Measurements from ENCODE around the gene LPIN1. TPM values are rescaled to one million over a fixed set of nuclear protein-coding genes. Genes with fewer than 3 reads are reported as not detected.

The LPIN1 gene
- total and polyA plus RNA-seq, 2 donors (not counting 1 experiment from before 2014, with no cell fraction given): 36.3 to 99.1 TPM

DNA sequence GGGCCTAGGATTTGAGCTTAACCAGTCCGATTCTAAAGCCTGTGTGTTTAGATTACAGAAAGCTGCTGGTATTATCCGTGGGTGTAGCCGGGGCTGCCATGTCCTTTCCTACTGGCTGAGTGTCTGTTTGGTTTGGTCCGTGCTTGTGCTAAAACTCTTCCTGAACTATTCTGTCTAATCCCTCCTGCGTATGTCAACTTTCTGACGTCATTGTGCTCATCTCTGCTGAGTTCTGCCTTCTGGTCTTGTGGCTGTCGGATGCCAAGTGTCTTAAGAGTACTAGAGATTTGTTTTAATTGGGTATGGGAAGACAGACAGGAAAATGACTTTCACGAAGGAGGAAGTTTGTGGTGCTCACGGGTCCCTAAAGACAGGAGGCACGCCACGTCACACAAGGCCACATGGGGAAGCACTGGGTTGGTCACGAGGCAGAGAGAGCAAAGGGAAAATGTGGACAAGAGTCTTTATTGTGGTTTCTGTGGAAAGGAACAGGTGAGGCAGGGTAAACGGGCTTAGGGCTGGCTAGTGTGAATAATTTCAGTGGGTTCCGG lies 44.6 kb upstream of the LPIN1 start:
- Histone ChIP-seq H3K4me2 (replicated peaks; ENCODE audit: low read depth, low read length, poor library complexity, severe bottlenecking) (peak overlapping the region; percentile 32), H3K27me3 (replicated peaks in 1 of 4; ENCODE audit: control extremely low read depth in 1 of 4, control insufficient read depth in 3 of 4, insufficient read depth in 4 of 4, low read length in 3 of 4) (peaks cover 0 to 15% (median 2%) of the 10 kb centered on the region in 4 experiments), H3K4me1 (ENCODE audit: control insufficient read depth in 2 of 2, insufficient read depth in 2 of 2, low read length in 2 of 2) (peaks cover 14 to 17% of the 10 kb centered on the region in 2 donors), H3K9ac (ENCODE audit: low read length) (no peak overlapping the region), H4K20me1 (ENCODE audit: control insufficient read depth, insufficient read depth, low read length, poor library complexity, severe bottlenecking) (no peaks in the 10 kb centered on the region), H3K36me3 (replicated peaks in 1 of 2; ENCODE audit: control extremely low read depth in 1 of 2, control insufficient read depth in 1 of 2, extremely low read depth in 1 of 2, insufficient read depth in 2 of 2, low read length in 1 of 2) (no peaks in the 10 kb centered on the region), H3K4me3 (ENCODE audit: control extremely low read depth in 1 of 5, extremely low read depth in 1 of 5, insufficient read depth in 1 of 5, low read depth in 2 of 5, low read length in 4 of 5) (no peak overlapping the region), H3K79me2 (ENCODE audit: control insufficient read depth, insufficient read depth, low read length) (no peaks in the 10 kb centered on the region), H3K27ac (ENCODE audit: low read length in 2 of 2) (peak overlapping the region in 1 of 2 donors; percentile 10), H3K9me3 (ENCODE audit: control extremely low read depth in 1 of 3, control insufficient read depth in 2 of 3, insufficient read depth in 1 of 3, low read length in 2 of 3) (no peaks in the 10 kb centered on the region), H2AFZ (ENCODE audit: insufficient read depth, low read depth, low read length, poor library complexity, severe bottlenecking) (peak overlapping the region; percentile 41)
- no peak overlapping the region for H3K27ac Mint-ChIP-seq
- intact Hi-C loops (cut with micrococcal nuclease): loop anchor here (5.0 kb wide), 1 partner anchor 50 kb away; no protein-coding TSS in a partner anchor
- CTCF ChIA-PET: interaction anchor here (11.4 kb wide), 1 partner anchor 79 kb away, joined by 209 read pairs; no protein-coding TSS in a partner anchor
- 30% methylated on average over 12 of the region's 14 CpGs for WGBS (ENCODE audit: insufficient coverage)
- H3K27me3 Mint-ChIP-seq: peaks cover under 1% of the 10 kb centered on the region
- DNase-seq (peak; percentile 87), ATAC-seq (ENCODE audit: low read depth) (peak; percentile 79)
- H3K4me1 Mint-ChIP-seq: no peaks in the 10 kb centered on the region
- no peak for TF ChIP-seq EZH2 (IDR thresholded peaks at IDR 0.05; ENCODE audit: borderline replicate concordance, insufficient read depth, low read depth, low read length, poor library complexity, severe bottlenecking)
- TF ChIP-seq, protein P1, sequence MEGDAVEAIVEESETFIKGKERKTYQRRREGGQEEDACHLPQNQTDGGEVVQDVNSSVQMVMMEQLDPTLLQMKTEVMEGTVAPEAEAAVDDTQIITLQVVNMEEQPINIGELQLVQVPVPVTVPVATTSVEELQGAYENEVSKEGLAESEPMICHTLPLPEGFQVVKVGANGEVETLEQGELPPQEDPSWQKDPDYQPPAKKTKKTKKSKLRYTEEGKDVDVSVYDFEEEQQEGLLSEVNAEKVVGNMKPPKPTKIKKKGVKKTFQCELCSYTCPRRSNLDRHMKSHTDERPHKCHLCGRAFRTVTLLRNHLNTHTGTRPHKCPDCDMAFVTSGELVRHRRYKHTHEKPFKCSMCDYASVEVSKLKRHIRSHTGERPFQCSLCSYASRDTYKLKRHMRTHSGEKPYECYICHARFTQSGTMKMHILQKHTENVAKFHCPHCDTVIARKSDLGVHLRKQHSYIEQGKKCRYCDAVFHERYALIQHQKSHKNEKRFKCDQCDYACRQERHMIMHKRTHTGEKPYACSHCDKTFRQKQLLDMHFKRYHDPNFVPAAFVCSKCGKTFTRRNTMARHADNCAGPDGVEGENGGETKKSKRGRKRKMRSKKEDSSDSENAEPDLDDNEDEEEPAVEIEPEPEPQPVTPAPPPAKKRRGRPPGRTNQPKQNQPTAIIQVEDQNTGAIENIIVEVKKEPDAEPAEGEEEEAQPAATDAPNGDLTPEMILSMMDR (IDR thresholded peaks at IDR 0.05): no peak
- POLR2A ChIA-PET: no interaction called here
- H3K4me3 Mint-ChIP-seq: no peak overlapping the region
- no peaks in the 10 kb centered on the region for H3K9me3 Mint-ChIP-seq (ENCODE audit: insufficient read depth)

DNA sequence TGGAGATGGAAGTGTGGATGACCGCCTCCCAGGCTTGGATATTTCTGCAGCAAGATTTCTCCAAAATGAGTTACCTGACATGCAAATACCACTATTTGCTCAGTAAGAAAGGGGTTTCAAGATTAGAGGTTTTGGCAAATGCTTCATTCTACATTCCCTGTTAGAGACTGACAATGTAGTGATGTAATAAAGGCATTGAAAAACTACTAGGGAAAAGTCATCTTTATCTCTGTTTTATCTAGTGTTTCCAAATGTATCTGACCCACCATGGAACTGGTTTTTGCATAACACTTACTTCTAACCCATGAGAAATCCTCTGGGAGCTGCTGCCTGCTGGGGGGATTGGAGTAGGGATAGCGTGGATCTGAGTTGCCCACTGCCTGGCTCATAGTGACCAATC lies 43.5 kb upstream of the LPIN1 start:
- Histone ChIP-seq H3K27ac (ENCODE audit: low read length in 2 of 2) (no peak overlapping the region), H3K79me2 (ENCODE audit: control insufficient read depth, insufficient read depth, low read length) (no peaks in the 10 kb centered on the region), H3K9ac (ENCODE audit: low read length) (no peak overlapping the region), H3K9me3 (ENCODE audit: control extremely low read depth in 1 of 3, control insufficient read depth in 2 of 3, insufficient read depth in 1 of 3, low read length in 2 of 3) (no peaks in the 10 kb centered on the region), H3K4me3 (ENCODE audit: control extremely low read depth in 1 of 5, extremely low read depth in 1 of 5, insufficient read depth in 1 of 5, low read depth in 2 of 5, low read length in 4 of 5) (no peak overlapping the region), H3K4me2 (replicated peaks; ENCODE audit: low read depth, low read length, poor library complexity, severe bottlenecking) (no peak overlapping the region), H3K27me3 (replicated peaks in 1 of 4; ENCODE audit: control extremely low read depth in 1 of 4, control insufficient read depth in 3 of 4, insufficient read depth in 4 of 4, low read length in 3 of 4) (peaks cover 0 to 5% (median 0%) of the 10 kb centered on the region in 4 experiments), H3K4me1 (ENCODE audit: control insufficient read depth in 2 of 2, insufficient read depth in 2 of 2, low read length in 2 of 2) (peaks cover 14 to 17% of the 10 kb centered on the region in 2 donors), H3K36me3 (replicated peaks in 1 of 2; ENCODE audit: control extremely low read depth in 1 of 2, control insufficient read depth in 1 of 2, extremely low read depth in 1 of 2, insufficient read depth in 2 of 2, low read length in 1 of 2) (no peaks in the 10 kb centered on the region), H2AFZ (ENCODE audit: insufficient read depth, low read depth, low read length, poor library complexity, severe bottlenecking) (no peak overlapping the region), H4K20me1 (ENCODE audit: control insufficient read depth, insufficient read depth, low read length, poor library complexity, severe bottlenecking) (no peaks in the 10 kb centered on the region)
- DNase-seq (no peak), ATAC-seq (ENCODE audit: low read depth) (no peak)
- ChIA-PET CTCF (interaction anchor here (0.7 to 11.4 kb wide), 3 partner anchors 10 to 465 kb away, joined by 3 to 209 read pairs (median 7); no protein-coding TSS in a partner anchor), POLR2A (interaction anchor here (0.6 kb wide), 1 partner anchor 72 kb away, joined by 4 read pairs; no protein-coding TSS in a partner anchor)
- no peaks in the 10 kb centered on the region for H3K9me3 Mint-ChIP-seq (ENCODE audit: insufficient read depth)
- peaks cover 5% of the 10 kb centered on the region for H3K27me3 Mint-ChIP-seq
- H3K4me3 Mint-ChIP-seq: no peak overlapping the region
- intact Hi-C loops (cut with micrococcal nuclease): loop anchor here (5.0 kb wide), 1 partner anchor 49 kb away; no protein-coding TSS in a partner anchor
- TF ChIP-seq, protein P1 (IDR thresholded peaks at IDR 0.05): no peak
- TF ChIP-seq EZH2 (IDR thresholded peaks at IDR 0.05; ENCODE audit: borderline replicate concordance, insufficient read depth, low read depth, low read length, poor library complexity, severe bottlenecking): no peak
- WGBS (ENCODE audit: insufficient coverage): no CpG with 5 or more reads among the region's 2 CpGs
- no peaks in the 10 kb centered on the region for H3K4me1 Mint-ChIP-seq
- H3K27ac Mint-ChIP-seq: no peak overlapping the region

Measured in B cell (primary cell).